Stimulated activated CD4-positive, alpha-beta T cell treated with anti-CD3 and anti-CD28 coated beads, Interleukin-2, amount 100 ng/mL, for 48 hours (primary cell): ENCODE data around the gene NLRP13.
"Not testable (repeated sequence)": the region's sequence is repeated elsewhere in the genome, so short reads cannot be mapped to it uniquely, and the experiment has no call there.

Experiments
- DNase-seq, 2 donors: peaks; one replicate each; pipeline ENCODE4 v3.0.0-alpha.2; 2020

NLRP13 gene

GRCh38 chr19:55931936-55932386 is at the start of gene NLRP13:
Gene NLRP13 (minus strand): TSS chr19:55932336. CDS start chr19:55932311, 25 bp downstream.
- DNase-seq: no peak

GRCh38 chr19:55980415-55980814 is 48.3 kb upstream of the NLRP13 start:
- no peak for DNase-seq

DNA sequence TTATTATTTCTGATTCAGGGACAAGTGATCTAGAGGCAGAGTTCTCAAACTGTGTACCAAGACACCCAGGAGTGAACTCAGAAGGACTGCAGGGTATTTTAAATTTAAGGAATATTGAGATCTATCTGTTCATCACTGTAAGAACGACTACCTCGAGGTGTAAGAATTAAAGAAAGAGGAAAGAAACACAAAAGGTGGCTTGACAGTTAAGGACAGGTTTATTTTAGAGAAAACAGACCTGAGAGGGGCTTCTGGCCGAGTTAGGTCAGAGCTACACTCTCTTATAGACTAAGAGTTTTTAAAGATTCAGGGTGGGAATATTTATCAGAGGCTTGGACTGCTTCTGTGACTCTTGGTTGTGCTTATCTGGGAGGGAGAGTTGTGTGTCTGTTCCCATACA is 41.8 kb upstream of the NLRP13 start:
- DNase-seq: no peak

GRCh38 chr19:55962186-55962585 is 30.1 kb upstream of the NLRP13 start:
- DNase-seq: no peak

GRCh38 chr19:55959996-55960675 is 28.0 kb upstream of the NLRP13 start:
- DNase-seq: no peak

- no peak for DNase-seq
Observed at GRCh38 chr19:55958356-55958755, 26.2 kb upstream of the NLRP13 start.

DNA sequence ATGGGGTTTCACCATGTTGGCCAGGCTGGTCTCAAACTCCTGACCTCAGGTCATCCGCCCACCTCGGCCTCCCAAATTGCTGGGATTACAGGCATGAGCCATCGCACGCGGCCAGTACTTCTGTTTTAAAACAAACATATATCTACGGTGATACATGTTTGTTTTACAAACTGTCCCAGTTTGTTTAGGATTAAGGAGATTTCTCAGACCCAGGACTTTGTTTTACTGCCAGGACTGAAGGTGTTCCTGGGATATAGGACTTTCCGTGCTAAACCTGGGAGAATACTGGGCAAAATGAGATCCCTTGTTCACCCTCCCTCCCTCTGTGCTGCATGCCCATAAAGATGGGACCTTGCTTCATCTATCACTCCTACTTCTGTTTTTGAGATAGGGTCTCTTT is 24.3 kb upstream of the NLRP13 start:
- no peak for DNase-seq

GRCh38 chr19:55950566-55950965 is 18.4 kb upstream of the NLRP13 start:
- not testable (repeated sequence) for DNase-seq

DNA sequence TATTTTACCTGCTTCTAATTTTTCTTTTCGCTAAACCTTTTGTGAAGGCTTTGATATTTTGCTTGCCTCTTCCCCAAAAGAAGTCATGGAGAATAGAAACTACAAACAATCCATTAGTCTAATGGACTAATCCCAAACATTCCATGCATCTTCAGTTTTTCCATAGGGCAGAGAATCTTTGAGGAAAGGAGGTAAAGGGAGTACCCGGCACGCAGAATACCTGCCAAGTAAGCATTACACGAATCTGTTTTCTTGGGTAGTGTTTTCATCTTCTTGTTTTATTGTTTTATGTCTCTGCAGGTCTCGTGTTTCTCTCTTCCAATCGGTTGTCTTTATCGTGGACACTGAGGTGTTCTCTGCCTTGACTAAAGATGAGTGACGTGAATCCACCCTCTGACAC is 15.4 kb upstream of the NLRP13 start, which contains the start of gene NLRP8:
Gene NLRP8 (plus strand): TSS at position 301 of the 400 bp plus-strand sequence.
- DNase-seq: no peak

DNA sequence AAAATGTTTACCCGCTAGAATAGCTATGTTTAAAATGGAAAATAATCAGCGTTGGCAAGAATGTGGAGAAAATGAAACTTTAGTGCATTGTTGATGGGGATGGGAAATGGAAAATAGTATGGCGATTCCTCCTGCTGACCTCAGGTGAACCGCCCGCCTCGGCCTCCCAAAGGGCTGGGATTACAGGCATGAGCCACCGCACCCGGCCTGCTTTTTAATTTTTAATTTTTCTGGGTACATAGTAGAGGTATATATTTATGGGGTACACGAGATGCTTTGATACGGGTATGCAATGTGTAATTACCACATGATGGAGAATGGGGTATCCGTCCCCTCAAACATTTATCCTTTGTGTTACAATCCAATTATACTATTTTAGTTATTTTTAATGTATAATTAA is 8.2 kb upstream of the NLRP13 start:
- DNase-seq: no peak

- no peak for DNase-seq
Observed at GRCh38 chr19:55939206-55939605, 7.1 kb upstream of the NLRP13 start.

DNA sequence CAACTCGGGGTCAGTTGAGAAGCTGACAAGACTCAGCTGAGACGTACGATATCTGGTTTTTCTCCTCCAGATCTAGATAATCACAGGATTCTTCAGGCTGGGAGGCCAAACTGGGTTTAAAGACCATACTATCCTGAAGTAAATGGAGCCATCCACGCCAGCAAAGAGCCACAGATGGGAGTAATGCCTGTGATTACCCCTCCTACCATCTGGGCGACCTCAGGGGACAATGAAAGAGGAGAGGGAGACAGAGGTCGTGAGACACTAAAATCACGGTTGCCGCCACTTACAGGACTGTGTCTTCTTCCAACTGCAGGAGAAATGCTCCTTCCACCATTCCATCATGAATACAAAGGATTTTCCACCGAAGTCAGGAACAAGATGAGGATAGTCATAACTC is 3.1 kb upstream of the NLRP13 start:
- no peak for DNase-seq

DNA sequence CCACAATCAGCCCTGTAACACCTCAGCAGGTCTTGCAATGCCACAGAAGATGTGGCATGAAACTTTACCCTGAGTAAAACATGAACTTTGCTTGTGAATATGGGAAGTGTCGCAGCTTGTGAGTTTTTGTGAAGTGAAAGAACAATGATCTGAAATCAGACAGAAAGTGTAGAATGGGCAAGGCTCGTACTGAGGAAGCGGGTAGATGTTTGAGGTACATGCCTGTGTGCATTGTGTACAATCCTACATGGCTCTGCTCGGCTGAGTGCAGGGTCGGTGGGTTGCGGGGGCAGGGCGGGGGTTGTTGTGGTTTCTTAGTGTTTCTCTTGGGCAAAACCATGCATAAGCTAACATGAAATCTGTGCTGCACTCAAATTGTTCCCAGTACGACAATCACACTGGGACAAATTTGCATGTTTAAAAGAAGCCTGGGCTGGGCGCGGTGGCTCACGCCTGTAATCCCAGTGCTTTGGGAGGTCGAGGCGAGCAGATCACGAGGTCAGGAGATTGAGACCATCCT is 1.1 kb downstream of the NLRP13 start:
- DNase-seq: no peak

- DNase-seq: not testable (repeated sequence)
Observed at GRCh38 chr19:55929258-55929657, 2.9 kb downstream of the NLRP13 start.

GRCh38 chr19:55927991-55928390 is 4.1 kb downstream of the NLRP13 start:
- DNase-seq: no peak

DNA sequence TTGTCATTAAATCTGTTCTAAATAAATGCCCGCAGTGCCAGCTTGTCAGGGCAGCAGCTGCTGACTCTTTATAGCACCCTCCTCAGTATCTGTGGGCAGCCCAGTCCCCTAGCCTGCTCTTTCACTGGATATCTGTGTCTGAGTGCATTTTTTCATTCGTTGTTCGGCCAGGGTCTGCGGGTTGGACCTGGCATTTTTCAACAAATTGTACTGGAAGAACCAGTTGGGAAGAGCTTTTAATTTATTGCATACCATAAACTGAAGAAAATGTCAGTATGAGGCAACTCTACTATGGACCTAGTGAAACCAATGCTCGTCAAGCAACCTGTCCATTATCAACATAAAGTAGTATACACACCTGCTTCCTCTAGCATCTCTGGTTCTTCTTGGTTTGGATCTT is 8.6 kb downstream of the NLRP13 start:
- no peak for DNase-seq

DNA sequence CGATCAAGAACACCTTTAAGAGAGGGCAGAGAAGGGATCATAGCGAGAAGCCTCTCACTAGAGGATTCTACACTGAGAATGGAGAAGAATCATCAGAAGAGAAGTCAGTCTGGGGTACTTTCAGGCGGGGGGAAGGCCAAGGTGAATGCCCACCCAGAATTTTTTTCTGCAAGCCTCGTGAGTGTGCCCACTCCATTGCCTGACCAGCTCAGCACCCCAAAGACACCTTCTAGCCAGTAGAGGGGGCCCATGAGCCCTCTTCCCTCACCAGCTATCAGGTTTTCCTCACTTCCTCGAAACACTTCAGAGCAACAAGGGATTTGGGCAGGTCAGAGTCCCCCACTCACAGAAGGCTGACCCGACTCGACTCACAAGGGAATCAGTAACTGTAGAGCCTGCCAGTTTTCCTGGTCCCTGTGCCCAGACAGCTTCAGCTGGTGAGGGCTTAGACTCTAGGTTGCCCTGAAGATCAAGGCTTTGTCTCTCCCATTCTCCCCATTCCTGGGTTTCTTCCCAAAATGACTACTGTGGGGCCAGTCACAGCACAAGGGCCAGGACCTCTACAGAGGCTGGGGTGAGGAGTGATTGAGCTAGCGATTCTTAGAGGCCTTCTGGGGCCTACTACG is 18.4 kb downstream of the NLRP13 start:
- no peak for DNase-seq

DNA sequence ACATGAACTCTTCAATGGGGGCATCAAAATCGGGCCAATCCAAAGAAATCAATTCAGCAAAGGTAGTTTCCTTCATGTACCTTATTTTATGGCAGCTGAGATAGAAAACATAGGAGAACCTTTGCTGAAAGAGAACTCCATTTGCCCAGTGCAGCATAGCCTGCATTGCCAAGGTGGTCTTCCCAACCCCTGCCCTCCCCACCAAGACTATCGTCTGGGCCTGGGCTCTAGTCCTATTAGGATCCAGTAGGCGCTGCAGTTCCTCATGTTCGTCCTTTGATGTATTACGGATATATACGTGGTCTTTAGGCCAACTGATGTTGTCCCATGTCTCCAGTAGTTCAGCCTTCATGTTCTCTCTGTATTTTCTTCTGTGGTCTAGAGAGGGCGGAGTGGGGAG is 19.2 kb downstream of the NLRP13 start:
- DNase-seq: no peak

GRCh38 chr19:55909801-55910200 is 22.3 kb downstream of the NLRP13 start:
- DNase-seq: no peak

- no peak for DNase-seq
Observed at GRCh38 chr19:55907746-55908145, 24.4 kb downstream of the NLRP13 start.

DNA sequence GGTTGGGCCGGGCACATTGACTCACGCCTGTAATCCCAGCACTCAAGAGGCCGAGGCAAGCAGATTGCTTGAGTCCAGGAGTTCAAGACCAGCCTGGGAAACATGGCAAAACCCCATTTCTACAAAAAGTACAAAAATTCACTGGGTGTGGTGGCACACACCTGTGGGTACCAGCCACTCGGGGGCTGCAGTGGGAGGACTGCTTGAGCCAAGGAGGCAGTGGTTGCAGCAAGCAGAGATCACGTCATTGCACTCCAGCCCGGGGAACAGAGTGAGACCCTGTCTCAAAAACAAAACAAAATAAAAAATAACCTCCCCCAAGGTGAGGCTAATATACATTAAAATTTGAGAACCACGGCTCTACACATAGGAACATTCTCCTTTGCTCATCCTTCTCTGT is 24.9 kb downstream of the NLRP13 start:
- no peak for DNase-seq

GRCh38 chr19:55902080-55902751 is 29.9 kb downstream of the NLRP13 start:
- no peak for DNase-seq

GRCh38 chr19:55901369-55902079 is 30.6 kb downstream of the NLRP13 start:
- no peak for DNase-seq
